ENCODE measurements around the gene KCNQ1.

Gene KCNQ1

DNA sequence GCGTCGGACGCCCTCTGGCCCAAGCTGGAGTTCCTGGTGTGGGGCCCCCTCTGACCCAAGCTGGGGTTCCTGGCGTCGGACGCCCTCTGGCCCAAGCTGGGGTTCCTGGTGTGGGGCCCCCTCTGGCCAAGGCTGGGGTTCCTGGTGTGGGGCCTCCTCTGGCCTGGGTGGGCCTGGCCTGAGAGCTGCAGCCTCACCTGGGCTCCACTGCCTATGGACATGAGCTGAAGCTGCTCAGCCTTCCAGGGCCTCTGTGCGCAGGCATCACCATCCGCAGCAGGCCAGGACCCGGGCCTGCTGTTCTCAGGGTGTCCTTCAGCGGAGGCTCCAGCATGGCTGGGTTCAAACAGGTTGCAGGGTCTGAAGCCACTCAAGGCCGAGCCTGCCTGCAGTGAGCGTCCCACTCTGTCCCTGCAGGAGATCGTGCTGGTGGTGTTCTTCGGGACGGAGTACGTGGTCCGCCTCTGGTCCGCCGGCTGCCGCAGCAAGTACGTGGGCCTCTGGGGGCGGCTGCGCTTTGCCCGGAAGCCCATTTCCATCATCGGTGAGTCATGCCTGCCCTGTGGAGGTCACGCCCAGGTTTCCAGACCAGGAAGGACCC is 125.5 kb downstream of the KCNQ1 start:
- DNase-seq (ENCODE audit: low read depth) = no peak

DNA sequence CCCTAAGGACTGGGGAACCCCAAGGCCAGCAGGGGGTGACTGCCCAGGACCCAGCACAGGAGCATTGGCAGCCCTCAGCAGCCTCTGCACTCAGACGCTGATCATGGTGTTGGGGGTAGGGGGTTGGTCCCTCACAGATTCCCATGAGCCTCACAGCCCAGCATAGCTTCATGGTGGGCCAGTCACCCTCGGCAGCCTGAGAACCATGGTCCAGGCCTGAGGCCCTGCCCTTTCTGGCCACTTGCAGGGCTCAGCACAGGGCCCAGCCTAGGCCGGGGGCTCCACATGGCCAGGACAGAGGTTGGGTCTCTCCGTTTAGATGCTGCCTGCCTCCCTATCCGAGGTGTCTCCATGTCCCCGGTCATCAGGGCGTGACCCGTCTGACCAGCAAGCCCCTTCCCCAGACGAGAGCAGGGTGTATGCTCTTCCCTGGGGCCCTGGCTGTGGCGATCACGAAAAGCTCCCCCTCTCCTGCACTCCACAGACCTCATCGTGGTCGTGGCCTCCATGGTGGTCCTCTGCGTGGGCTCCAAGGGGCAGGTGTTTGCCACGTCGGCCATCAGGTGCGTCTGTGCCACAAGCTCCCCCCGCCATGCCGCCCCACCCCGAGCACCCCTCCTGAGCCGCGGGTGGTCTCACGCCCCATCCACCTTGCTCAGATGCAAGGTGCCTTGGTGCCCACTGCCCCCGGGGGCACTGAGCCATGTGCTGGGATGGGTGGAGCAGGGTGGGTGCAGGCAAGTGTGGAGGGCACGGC is 126.2 kb downstream of the KCNQ1 start:
- no peak for DNase-seq (ENCODE audit: low read depth)

DNA sequence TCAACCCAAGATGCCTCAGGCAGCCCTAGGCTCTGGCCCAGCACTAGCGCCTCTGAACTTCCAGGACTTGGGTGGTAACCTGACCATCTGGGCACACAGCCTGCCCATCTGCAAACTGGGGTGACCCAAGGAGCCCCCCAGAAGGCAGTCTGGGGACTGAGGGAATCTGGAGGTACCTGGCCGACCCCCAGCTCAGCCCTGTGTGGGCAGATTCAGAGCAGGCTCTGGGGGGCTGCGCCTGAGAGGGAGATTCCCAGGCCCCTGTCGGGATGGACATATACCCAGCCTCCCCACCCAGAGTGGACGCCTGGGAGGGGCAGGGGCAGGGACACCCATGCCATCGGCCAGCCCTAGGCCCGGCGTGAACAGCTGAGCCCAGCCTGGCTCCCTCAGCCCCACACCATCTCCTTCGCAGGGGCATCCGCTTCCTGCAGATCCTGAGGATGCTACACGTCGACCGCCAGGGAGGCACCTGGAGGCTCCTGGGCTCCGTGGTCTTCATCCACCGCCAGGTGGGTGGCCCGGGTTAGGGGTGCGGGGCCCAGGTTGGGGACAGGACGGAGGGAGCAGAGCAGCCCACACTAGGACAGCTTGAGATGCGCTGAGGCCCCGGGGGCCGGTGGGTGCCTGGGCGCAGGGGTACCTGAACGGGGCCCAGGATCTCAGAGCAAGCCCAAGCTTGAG is 126.9 kb downstream of the KCNQ1 start:
- DNase-seq (ENCODE audit: low read depth) = no peak

DNA sequence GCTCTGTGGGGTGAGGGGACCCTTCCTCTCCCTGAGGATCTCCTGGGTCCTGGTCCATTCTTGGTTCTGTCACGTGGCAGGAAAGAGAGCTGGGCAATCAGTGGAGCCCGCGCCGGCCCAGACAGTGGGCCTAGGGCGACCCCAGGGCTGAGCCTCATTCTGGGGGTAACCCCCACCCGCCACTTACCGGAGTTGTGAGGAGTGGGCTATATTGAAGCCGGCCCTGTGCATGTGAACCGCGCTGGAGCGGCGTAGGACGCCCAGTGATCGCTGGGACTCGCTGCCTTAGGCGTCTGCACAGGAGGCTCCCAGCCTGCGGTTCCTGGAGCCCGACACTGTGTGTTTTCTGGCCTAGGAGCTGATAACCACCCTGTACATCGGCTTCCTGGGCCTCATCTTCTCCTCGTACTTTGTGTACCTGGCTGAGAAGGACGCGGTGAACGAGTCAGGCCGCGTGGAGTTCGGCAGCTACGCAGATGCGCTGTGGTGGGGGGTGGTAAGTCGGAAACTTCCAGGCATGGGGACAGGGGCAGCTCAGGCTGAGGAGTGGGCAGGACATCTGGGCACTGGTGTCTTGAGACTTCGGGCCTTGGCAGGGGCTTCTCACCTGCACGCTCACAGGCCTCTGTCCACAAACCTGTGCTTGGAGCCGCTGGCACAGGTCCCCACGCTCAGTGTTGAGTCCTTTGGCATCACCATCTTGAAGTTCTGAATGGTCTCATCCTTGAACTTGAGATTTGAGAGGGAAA is 127.9 kb downstream of the KCNQ1 start:
- DNase-seq (ENCODE audit: low read depth) = no peak

DNA sequence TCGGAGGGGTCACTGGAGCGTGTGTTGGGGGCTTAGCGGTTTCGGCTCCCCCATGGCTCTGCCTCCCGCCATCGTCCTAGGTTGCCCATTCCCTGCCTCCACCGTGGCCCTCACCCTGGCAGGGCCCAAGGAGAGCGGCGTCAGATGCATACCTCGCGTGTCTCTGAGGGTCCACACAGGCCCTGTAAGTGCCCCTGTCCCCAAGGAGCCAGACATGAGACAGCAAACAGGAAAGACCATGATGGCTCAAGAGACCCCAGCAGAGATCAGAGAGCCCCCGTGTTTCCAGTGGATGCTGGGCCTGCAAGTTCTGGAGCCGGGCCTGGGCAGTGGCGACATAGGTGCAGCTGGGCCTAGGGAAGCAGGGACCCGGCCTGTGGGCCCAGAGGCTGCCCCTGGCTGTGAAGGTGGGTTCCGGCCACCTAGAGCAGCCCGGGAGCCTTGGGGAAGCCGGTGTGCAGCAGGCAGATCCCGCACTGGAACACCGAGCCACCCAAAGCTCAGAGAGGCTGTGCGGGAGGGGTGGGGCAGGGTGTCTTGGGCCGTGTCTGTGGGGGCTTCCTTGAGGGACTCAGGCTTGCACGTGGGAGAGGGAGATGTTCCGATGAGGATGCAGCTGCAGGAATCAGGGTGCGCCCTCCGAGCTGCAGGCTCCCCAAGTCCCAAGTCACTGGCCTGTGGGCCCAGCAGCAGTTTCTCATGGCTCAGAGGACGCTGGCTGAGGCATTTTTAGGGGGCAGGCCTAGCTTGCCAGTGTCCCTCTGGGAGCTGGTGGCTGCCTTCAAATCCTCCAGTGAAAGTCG is 128.6 kb downstream of the KCNQ1 start:
- no peak for DNase-seq (ENCODE audit: low read depth)

DNA sequence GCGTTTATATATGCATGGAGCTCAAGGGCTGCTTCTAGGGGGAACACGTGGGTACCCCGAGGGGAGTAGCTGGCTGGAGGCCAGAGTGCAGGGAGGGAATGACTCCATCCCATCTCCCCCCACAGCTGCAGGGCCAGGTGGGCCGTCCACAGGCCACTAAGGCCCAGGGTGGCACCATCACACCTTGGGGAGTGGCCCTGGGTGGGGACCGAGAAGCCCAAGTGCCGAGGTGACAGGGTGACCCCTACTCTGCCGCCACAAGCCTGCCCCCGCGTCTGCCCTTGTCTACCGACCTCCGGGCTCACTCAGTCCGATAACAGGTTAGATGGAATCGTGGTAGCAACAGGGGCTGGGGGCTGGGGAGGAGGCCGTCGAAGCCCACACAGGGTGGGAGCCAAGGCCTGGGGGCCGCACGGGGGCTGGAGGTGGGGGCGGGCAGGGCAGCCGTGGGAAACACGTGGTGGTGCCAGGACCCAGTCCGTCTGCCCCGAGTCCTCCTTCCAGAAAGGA is 129.3 kb downstream of the KCNQ1 start:
- no peak for DNase-seq (ENCODE audit: low read depth)

DNA sequence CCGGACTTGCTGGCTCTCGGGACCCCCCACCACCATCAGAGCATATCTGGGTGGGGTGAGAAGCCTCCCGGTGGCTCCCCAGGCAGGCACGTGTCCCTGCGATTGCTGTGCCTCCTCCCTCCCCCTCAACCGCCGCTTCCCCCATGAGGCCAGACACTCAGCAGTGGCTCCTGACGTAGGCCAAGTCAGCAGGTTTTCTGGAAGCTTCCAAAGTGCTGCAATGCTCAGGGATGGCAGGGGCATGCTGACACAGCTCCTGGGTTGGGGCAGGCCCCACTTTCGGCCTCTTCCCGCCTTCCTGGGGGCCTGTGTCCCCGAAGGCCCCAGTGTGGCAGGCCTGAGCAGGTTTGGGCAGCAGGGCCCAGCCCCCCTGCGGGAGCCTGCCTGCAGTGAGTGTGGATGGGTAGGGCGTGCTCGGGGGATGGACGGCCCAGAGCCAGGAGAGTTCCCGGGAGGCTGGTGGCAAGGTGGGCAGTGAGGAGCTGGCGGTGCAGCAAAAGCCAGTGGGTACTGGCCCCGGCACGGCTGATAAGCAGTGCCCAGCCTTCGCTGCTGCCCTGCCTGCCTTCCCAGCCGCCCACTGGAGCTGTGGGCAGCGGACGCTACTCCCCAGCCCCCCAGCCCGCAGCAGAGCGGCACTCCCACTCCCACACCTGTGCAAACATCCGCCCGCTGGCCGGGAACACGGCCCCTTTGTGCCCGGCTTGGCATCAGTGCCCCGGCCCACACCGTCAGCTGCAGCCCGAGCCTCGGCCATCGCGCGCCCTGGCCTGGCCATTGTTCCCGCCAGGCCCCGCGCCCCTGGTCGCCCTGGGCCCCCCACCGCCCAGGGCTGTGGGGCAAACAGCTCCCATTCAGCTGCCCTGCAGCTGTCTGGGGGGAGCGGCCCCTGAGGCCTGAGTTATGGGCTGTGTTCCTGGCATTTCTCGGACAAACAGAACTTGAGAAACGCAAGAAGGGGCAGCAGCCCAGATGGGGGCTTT is 130.0 kb downstream of the KCNQ1 start:
- DNase-seq (ENCODE audit: low read depth) = no peak

DNA sequence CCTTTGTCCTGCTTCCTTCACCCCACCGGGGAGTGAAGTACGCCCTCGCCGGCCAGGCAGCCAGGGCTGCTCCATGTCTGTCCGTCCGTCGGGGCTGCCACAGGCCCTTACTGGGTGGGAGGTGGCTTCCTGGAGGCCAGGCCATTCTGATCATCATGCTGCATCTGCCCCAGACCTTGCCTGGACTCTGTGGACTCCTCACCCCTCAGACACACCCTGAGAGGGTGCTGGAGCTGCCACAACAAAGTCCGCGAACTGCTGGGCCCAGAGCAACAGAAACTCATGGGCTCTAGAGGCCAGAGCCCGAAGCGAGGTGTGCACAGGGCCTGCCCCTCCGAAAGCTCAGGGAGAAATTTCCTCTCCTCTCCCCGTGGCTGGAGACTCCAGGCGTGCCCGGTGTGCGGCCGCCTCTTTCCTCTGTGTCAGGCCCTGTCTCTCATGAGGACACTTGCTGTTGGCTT is 130.8 kb downstream of the KCNQ1 start:
- DNase-seq (ENCODE audit: low read depth) = no peak

DNA sequence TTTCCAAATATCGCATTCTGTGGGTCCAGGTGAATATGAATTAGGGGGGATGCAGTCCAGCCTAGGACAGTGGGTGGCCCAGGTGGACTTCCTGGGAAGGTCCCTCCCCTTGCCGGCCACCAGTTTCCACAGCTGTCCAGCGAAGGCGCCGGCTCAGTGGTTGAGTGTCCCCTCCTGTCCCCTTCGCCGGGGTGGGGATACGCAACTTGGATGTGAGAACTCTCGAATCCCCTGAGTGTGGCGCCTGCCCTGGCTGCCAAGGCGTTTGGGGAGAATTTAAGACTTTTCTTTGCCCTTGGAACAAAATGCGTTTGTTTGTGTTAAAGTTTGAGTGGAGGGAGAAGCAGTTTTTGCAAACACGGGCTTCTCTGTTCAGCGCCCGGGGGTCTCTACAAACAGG is 131.3 kb downstream of the KCNQ1 start:
- no peak for DNase-seq (ENCODE audit: low read depth)

DNA sequence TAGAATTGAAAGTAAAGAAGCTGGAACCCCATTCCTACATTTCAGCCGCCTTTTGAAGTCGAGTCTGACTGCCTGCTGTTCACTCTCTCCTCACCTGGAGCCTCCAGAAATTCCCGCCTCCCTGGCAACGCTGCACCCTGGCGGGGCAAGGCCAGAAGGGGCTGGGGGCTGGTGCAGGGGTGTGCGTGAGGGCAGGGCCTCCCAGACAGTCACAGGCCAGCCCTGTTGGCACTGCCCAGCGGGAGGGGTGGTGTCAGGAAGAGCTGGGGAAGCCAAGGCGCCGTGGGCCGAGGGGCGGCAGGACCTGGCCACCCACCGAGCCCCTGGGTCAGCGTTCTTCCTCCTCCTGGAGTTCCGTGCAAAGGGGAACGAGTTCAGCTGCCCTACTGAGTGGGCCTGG is 131.7 kb downstream of the KCNQ1 start:
- DNase-seq (ENCODE audit: low read depth) = no peak

DNA sequence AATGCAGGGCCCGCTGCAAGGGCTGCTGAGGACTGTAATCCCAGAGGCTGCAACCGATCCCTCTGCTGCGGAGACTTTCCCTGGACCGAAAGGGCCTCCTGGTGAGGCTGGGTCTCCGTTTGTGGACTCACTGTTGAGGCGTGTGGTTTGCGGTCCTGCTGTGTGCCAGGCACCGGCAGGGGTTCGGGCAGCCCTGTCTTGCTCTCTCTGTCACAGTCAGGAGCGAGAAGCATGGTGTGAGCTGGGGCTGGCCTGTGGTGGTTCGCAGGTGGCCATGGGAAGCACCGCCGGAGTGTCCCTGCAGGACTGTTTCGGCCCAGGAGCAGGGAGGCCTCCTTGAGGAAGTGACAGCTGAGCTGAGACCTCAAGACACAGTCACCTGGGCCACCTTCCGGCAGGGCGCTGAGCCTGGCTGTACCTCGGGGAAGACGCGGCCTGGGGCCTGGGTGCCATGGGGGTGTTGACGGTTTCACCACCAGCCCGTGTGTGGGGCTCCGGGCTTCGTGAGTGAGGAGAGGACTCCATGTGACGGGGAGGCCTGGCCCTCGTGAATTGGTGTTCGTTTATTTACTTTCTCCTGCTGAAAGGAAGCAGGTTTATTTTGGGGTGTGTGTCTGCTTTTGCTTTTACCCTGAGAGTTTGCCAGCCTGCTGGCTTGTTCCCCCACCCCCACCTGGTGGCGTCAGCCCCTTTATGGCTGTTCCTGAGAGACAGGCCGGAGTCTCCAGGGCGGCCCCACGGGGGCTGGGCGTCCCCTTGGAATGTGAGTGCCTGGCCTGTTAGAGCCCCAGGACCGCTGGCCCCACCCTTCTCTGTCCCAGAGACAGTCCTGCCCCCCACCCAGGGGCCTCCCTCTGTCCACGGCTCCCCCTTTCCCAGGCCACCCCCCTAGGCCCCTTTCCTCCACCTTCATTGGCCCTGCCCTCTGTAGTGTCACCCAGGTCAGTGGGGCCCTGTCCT is 132.5 kb downstream of the KCNQ1 start:
- DNase-seq (ENCODE audit: low read depth) = no peak

DNA sequence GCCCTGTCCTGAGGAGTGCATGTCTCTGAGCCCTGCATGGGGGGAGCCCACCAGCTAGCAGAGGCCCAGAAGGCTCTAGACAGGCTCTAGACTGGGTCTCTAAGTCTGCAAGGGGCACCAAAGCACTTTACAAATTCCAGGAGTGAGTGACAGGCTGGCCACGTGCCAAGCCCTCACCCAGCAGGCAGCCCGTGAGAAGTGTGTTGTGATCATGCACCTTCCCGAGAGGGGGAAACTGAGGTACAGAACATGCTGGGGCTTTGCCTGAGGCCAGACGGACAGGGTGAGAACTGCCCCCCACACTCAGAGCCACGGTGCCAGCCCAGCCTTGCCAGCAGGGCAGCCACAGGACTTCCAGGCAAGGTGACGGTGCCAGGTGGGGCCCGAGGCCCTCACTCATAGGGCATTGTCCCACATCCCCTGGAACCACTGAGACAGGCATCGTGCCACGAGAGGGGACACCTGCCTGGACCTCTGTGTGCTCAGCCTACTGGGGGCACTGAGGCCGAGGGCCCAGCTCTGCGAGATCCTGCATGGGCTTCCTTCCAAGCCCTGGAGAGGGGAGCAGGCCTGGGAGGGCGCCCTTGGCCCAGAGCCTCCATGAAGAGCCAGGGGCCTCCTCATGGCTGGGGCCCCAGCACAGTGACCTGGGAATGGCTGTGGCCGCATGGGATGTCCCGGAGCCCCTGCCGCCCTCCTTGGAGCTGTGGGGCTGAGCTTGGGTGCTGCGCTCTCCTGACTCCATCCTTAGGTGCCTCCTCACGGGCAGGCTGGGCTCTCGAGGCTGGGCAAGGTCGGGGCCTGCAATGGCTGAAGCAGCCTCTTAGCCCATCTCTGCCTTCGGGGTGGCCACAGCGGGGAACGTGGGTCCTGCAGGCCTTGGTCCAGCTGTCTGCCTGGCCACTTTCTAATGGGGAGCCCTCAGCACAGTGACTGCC is 133.5 kb downstream of the KCNQ1 start:
- no peak for DNase-seq (ENCODE audit: low read depth)

DNA sequence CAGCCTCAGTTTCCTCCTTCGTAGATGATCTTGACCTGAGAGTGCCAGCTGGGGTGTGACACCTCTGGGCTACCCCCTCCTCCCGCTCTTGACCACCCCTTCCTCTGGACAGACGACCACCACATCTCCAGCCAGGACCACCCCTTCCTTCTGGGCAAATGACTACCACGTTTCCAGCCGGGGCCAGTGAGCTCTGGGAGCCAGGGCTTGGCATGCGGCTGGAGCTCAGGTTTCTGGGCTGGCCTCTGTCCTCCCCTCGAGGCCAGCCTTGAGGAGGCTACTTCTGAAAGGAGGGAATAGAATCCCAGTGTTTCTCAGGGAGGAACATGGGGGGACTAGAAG is 134.1 kb downstream of the KCNQ1 start:
- DNase-seq (ENCODE audit: low read depth) = no peak

DNA sequence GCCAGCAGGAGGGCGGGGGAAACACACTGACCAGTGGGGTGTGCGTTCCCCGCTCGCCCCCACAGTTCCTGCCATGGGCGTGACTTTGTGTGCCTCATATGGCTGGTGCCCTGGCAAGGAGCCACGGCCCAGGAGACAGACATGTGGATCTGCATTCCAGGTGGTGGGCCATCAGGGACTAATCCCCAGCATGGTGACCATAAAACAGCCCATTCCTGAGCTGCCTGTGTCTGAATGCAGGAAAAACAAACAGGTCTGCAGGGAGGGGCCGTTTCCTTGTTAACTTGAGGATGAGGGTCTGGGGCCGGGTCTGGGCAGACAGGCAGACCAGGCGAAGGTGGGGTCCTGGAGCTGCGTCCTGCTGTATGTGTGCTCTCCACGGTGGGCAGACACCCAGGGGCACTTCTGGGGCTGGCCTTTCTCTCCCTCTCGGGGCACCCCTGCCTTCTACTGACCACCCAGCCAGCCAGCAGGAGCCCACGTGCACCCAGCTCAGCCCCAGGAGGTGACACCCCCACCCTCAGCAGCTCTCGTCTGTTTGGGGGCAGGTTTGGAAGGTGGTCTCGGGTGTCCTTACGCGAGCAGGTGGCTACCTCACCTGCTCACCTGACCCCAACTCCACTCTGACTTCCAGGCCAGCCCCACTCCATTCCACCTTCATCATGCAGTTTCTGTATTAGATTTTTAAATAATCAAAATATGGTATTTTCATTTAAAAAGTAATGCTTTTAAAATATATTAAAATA is 134.7 kb downstream of the KCNQ1 start:
- no peak for DNase-seq (ENCODE audit: low read depth)

DNA sequence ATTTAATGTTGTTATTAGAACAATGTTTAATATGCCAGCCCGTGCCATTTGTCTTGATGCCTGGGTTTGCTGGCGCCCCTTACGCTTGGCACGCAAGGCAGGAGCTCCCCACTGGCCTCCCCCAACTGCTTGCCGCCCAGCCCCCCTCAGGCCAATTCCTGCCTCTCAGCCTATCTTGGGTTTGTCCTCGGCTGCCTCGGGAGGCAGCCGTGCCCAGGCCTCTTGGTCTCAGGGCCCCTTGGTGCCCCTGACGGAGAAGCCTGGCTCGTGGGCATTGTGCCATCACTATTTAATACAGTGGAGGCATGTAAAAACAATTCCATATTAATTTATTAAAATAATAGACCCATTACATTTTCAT is 135.2 kb downstream of the KCNQ1 start:
- no peak for DNase-seq (ENCODE audit: low read depth)

DNA sequence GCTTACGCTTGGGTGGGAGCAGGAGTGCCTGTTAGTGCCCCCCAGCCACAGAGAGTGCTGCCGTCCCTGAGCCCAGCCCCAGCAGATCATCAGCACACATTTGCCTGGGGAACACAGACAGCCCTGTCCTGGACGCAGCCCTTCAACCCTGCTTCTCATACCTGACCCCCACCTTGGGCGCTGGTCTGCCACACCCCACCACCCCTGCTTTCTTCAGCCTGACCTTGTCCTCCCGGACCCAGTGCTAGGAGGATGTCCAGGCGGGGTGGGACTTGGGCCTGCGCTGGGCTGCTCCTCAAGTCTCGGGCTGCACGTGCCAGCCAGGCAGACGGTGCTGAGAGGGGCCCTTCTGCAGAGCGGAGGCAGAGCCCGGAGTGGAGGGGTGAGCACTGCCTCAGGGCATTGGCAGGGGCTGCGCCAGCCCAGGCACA is 135.8 kb downstream of the KCNQ1 start:
- DNase-seq (ENCODE audit: low read depth) = no peak

DNA sequence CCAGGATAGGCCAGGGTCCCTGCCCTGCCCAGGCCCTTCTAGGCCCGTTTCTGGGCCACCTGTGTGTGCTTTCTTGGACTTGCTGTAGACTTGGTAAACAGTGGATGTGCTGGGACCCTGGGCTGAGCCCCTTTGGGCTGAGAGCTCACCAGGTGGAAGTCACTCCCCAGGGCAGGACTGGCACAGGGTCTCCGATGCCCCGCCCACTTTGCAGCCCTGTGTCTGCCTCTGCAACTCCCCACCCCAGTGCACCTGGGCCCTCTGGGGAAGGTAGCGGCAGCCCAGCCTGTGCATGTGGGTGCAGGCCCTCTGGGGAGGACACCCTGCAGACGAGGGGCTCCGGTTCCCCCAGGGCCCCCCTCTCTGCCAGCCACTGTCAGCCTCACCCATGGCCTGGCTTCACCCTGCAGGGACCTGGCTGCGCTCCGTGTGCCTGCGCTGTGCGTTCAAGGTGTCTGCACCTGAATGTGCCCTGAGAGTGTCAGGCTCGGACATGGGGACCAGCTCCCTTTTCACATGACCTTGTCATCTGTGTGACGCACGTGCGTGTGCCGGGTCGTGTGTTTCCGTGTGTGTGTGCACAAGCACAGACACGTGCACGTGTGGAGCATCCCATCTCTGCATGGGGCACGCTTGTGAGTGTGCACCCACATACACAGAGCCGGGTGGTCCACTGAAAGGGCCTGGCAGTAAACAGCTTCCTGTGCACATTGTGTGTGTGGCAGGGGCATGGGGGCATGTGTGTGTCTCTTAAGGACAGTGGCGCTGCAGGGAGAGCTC is 136.5 kb downstream of the KCNQ1 start:
- no peak for DNase-seq (ENCODE audit: low read depth)
